H1 (cell line): ENCODE data around the gene SDSL. TPM values are rescaled to one million over a fixed set of nuclear protein-coding genes. Genes with fewer than 3 reads are reported as not detected.

Source experiments
- RNF2 ChIP-seq: fragments of 200-900, 300-1000 bp; sonication (generic); IDR thresholded peaks from 2 replicates; pipeline ENCODE4 v1.7.1; 2016; ENCODE audit warnings: borderline replicate concordance, low read depth, mild to moderate bottlenecking, antibody characterized with exemption, low read length; ENCODE audit not compliant: poor library complexity, severe bottlenecking; ENCODE audit errors: missing control alignments
- polyA plus RNA-seq, 7 experiments: library from polyadenylated mRNA; depleted of rRNA in 3 of 7; stranded (reverse) in 5 of 7; unstranded in 2 of 7; fragments of >200 nt in 5 of 7; fragments of 200-250 nt in 2 of 7; gene quantifications; 1 replicate in 5 of 7; 2 replicates in 1 of 7; 4 replicates in 1 of 7; pipeline versions ENCODE4 v1.2.1 to v1.2.3, GENCODE V29; 2011 to 2013; ENCODE audit warnings: missing spikeins in 2 of 7, mixed read lengths in 2 of 7
- total RNA-seq: library from RNA; stranded (reverse); fragmentation: NEBNext Ultra II Directional; extraction: Animal tissue kit (Norgen Biotek cat#: 25700); gene quantifications from 2 replicates; pipeline ENCODE4 v1.2.1, GENCODE V29; 2021

SDSL gene
- total and polyA plus RNA-seq, 2 of the 8 experiments (the other 6 are each of a cell fraction or from before 2014, with no cell fraction given): 0.69 to 1.3 TPM

DNA sequence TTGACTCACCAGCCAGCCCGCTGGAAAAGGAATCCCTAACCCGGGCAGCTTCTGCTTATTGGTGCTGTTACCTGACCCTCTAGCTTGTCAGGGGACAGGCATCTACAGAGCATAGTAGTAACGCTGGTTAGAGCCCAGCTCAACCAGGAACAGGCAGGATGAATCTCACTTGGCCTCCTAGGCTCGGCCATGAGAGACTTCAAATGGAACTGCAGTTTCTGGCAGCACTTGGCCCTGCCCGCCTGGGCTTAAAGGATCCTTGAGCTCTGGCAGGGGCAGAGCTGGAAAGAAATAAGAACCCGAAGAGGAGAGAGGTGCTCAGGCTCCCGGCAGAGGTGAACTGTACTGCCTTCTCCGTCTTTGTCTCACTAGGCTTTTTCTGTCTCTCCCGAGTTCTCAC lies 51.8 kb downstream of the SDSL start (continued):
- TF ChIP-seq RNF2: peak; percentile 64
